IMR-90 (cell line): ENCODE measurements around the gene ACKR4. TPM values are rescaled to one million over a fixed set of nuclear protein-coding genes. Genes with fewer than 3 reads are reported as not detected.

Experiments used
- ATAC-seq: fragments of 200-7000 bp; cut with Tn5 transposase; 2 replicates; pipeline ENCODE4 v1.9.1; 2020; ENCODE audit warnings: low read depth, mild to moderate bottlenecking, moderate library complexity
- BruUV-seq: library from RNA; stranded (reverse); fragments of 400-500 nt; replicated peaks from 2 replicates; lab custom pipeline; 2021; lab: Mats Ljungman, UMichigan
- CTCF ChIA-PET: fragments of 300-600 bp; formaldehyde crosslinking; extraction: SDS; loops from one replicate; lab custom pipeline; 2021; ENCODE audit warnings: antibody characterized with exemption; lab: Yijun Ruan, JAX
- POLR2A ChIA-PET: fragments of 300-600 bp; sonication (Branson Sonifier 250); formaldehyde crosslinking; loops from one replicate; lab custom pipeline; 2022; ENCODE audit warnings: antibody characterized with exemption; ENCODE audit not compliant: unreplicated experiment; lab: Charles Lee
- DNase-seq: peaks from one replicate; pipeline ENCODE4 v3.0.0; 2013
- H2AFZ ChIP-seq: replicated peaks from 2 replicates; pipeline ENCODE3; 2013; ENCODE audit warnings: low read length, mild to moderate bottlenecking; ENCODE audit not compliant: poor library complexity
- H2AK5ac ChIP-seq: 2 replicates; pipeline ENCODE4 v1.6.1; 2013; ENCODE audit warnings: low read depth, low read length, inconsistent platforms
- H2AK9ac ChIP-seq: replicated peaks from 2 replicates; pipeline ENCODE3; 2013; ENCODE audit warnings: mild to moderate bottlenecking, low read depth, low read length, moderate library complexity; ENCODE audit not compliant: poor library complexity
- H2BK120ac ChIP-seq: 2 replicates; pipeline ENCODE4 v1.6.1; 2013; ENCODE audit warnings: low read depth, low read length, inconsistent platforms
- H2BK15ac ChIP-seq: 3 replicates; pipeline ENCODE4 v1.6.1; 2013; ENCODE audit warnings: low read depth, low read length, inconsistent platforms
- H2BK20ac ChIP-seq: 2 replicates; pipeline ENCODE4 v1.6.1; 2013; ENCODE audit warnings: low read depth, mild to moderate bottlenecking, inconsistent platforms, low read length, moderate library complexity
- H2BK5ac ChIP-seq: 2 replicates; pipeline ENCODE4 v1.6.1; 2013; ENCODE audit warnings: mild to moderate bottlenecking, low read depth, low read length, inconsistent platforms; ENCODE audit not compliant: poor library complexity, severe bottlenecking
- H3K14ac ChIP-seq: replicated peaks from 2 replicates; pipeline ENCODE4 v1.6.1; 2013; ENCODE audit warnings: low read depth, low read length, inconsistent platforms
- H3K18ac ChIP-seq: 2 replicates; pipeline ENCODE4 v1.6.1; 2013; ENCODE audit warnings: low read depth, low read length, control low read depth
- H3K23ac ChIP-seq: 2 replicates; pipeline ENCODE4 v1.6.1; 2013; ENCODE audit warnings: low read depth, low read length, inconsistent platforms
- H3K27ac ChIP-seq: 2 replicates; pipeline ENCODE4 v1.5.1; 2013; ENCODE audit warnings: mild to moderate bottlenecking, control low read depth, low read length; ENCODE audit not compliant: insufficient read depth
- H3K27me3 ChIP-seq: 2 replicates; pipeline ENCODE4 v1.6.1; 2013; ENCODE audit warnings: low read length; ENCODE audit not compliant: control insufficient read depth, insufficient read depth
- H3K36me3 ChIP-seq: 2 replicates; pipeline ENCODE4 v1.6.1; 2013; ENCODE audit warnings: low read length, mixed read lengths; ENCODE audit not compliant: control insufficient read depth, insufficient read depth
- H3K4ac ChIP-seq: 2 replicates; pipeline ENCODE4 v1.6.1; 2013; ENCODE audit warnings: low read depth, low read length, inconsistent platforms
- H3K4me1 ChIP-seq: 2 replicates; pipeline ENCODE4 v1.6.1; 2013; ENCODE audit warnings: low read length, mixed read lengths; ENCODE audit not compliant: control insufficient read depth, insufficient read depth
- H3K4me2 ChIP-seq: 2 replicates; pipeline ENCODE4 v1.6.1; 2013; ENCODE audit warnings: low read depth, mild to moderate bottlenecking, control low read depth, low read length, moderate library complexity
- H3K4me3 ChIP-seq: 2 replicates; pipeline ENCODE4 v1.5.1; 2013; ENCODE audit warnings: low read depth, mild to moderate bottlenecking, control low read depth, low read length, moderate library complexity; ENCODE audit not compliant: insufficient read depth
- H3K56ac ChIP-seq: 2 replicates; pipeline ENCODE4 v1.6.1; 2013; ENCODE audit warnings: low read length, inconsistent platforms; ENCODE audit not compliant: insufficient read depth; ENCODE audit errors: extremely low read depth
- H3K79me1 ChIP-seq, 2 experiments: 2 replicates each; pipeline ENCODE4 v1.6.1; 2013; ENCODE audit warnings: low read length in 2 of 2, inconsistent platforms in 1 of 2, low read depth in 1 of 2
- H3K9ac ChIP-seq: 2 replicates; pipeline ENCODE4 v1.6.1; 2013; ENCODE audit warnings: low read depth, low read length, control low read depth
- H3K9me1 ChIP-seq: 2 replicates; pipeline ENCODE4 v1.6.1; 2013; ENCODE audit warnings: low read length, inconsistent platforms; ENCODE audit not compliant: insufficient read depth
- H3K9me3 ChIP-seq: 2 replicates; pipeline ENCODE4 v1.6.1; 2013; ENCODE audit warnings: low read length; ENCODE audit not compliant: control insufficient read depth, insufficient read depth
- H4K20me1 ChIP-seq: 2 replicates; pipeline ENCODE4 v1.6.1; 2013; ENCODE audit warnings: low read length, inconsistent platforms; ENCODE audit not compliant: insufficient read depth
- H4K5ac ChIP-seq: 2 replicates; pipeline ENCODE4 v1.6.1; 2013; ENCODE audit warnings: mild to moderate bottlenecking, low read depth, low read length, control low read depth
- H4K8ac ChIP-seq, 2 experiments: 2 replicates each; pipeline ENCODE4 v1.6.1; 2013; ENCODE audit warnings: low read depth in 2 of 2, low read length in 2 of 2, control low read depth in 1 of 2, inconsistent platforms in 1 of 2
- H4K91ac ChIP-seq: 2 replicates; pipeline ENCODE4 v1.6.1; 2013; ENCODE audit warnings: low read depth, low read length, inconsistent platforms; ENCODE audit not compliant: insufficient read depth
- CEBPB ChIP-seq: IDR thresholded peaks from 2 replicates; pipeline ENCODE4 v1.6.1; 2012; ENCODE audit warnings: low read depth, low read length, improper control_type of control experiment
- CTCF ChIP-seq: conservative IDR thresholded peaks from 2 replicates; pipeline ENCODE4 v1.5.1; 2012; ENCODE audit warnings: mild to moderate bottlenecking, low read depth, low read length, improper control_type of control experiment
- MAZ ChIP-seq: IDR thresholded peaks from 2 replicates; pipeline ENCODE4 v1.6.1; 2012; ENCODE audit warnings: low read depth, mild to moderate bottlenecking, low read length, improper control_type of control experiment, moderate library complexity, borderline replicate concordance
- MXI1 ChIP-seq: IDR thresholded peaks from 2 replicates; pipeline ENCODE4 v1.6.1; 2012; ENCODE audit warnings: low read depth, mild to moderate bottlenecking, low read length, moderate library complexity, borderline replicate concordance
- RAD21 ChIP-seq: IDR thresholded peaks from 2 replicates; pipeline ENCODE4 v1.6.1; 2012; ENCODE audit warnings: low read length, improper control_type of control experiment
- RCOR1 ChIP-seq: IDR thresholded peaks from 2 replicates; pipeline ENCODE4 v1.6.1; 2012; ENCODE audit warnings: mild to moderate bottlenecking, low read length, improper control_type of control experiment; ENCODE audit not compliant: insufficient replicate concordance
- RFX5 ChIP-seq: IDR thresholded peaks from 2 replicates; pipeline ENCODE4 v1.8.0; 2012; ENCODE audit warnings: low read depth, mild to moderate bottlenecking, low read length, moderate library complexity
- USF2 ChIP-seq: fragments of 150-350 bp; IDR thresholded peaks from 2 replicates; pipeline ENCODE4 v1.6.1; 2017; ENCODE audit warnings: mild to moderate bottlenecking, antibody characterized with exemption, low read length, low read depth
- WGBS, 2 experiments: methylation state at CpG; one replicate each; pipeline versions ENCODE4 v1.1.5 to v1.1.7; 2013; ENCODE audit warnings: missing lambda C conversion rate in 2 of 2; ENCODE audit not compliant: insufficient read length in 1 of 2; ENCODE audit errors: extremely low coverage in 2 of 2; 5-methylcytosine and 5-hydroxymethylcytosine counted together
- dilution Hi-C: fragments of 300-500 bp; cut with HindIII; formaldehyde crosslinking; loops from one replicate; pipeline ENCODE4 v1.14.3; 2018; ENCODE audit warnings: low sequenced_read_pairs; ENCODE audit not compliant: unreplicated experiment
- in situ Hi-C: fragments of 300-500 bp; cut with MboI; formaldehyde crosslinking; loops from 3 replicates; pipeline ENCODE4 v1.14.3; 2019; ENCODE audit warnings: low sequenced_read_pairs, inconsistent platforms, mixed read lengths
- intact Hi-C: fragments of 100-400 bp; cut with micrococcal nuclease; formaldehyde crosslinking; loops from 2 replicates; pipeline ENCODE4 v1.10.0; 2022
- polyA plus RNA-seq, 3 experiments: library from polyadenylated mRNA; depleted of rRNA; stranded (reverse); fragments of >200 nt; gene quantifications; 2 replicates each; pipeline ENCODE4 v1.2.3, GENCODE V29; 2012; ENCODE audit warnings: low replicate concordance in 1 of 3
- total RNA-seq: library from RNA; depleted of rRNA; stranded (reverse); fragments of >200 nt; gene quantifications from 2 replicates; pipeline ENCODE4 v1.2.3, GENCODE V29; 2012

The ACKR4 gene
- total and polyA plus RNA-seq, 2 of the 4 experiments (the other 2 are of a cell fraction): 0.18 TPM; not detected in 1

- dilution Hi-C loops: no loop called here
- Histone ChIP-seq H3K23ac (no peak overlapping the region), H2AFZ (no peak overlapping the region), H3K79me1 (no peaks in the 10 kb centered on the region), H3K18ac (no peak overlapping the region), H2BK20ac (no peak overlapping the region; the same call in 1 of the 2 replicates), H3K4me1 (no peaks in the 10 kb centered on the region; the same call in 1 of the 2 replicates), H3K9ac (no peak overlapping the region), H3K56ac (no peak overlapping the region), H3K4me3 (no peak overlapping the region), H3K27ac (no peak overlapping the region), H2BK120ac (no peak overlapping the region; the same call in 1 of the 2 replicates), H3K4ac (no peak overlapping the region), H2BK15ac (0 out of 3 replicates have a peak overlapping the region, but pooled peaks have one; percentile 43), H2AK5ac (no peak overlapping the region), H4K91ac (no peak overlapping the region), H3K9me3 (no peaks in the 10 kb centered on the region), H3K36me3 (peaks cover 3% of the 10 kb centered on the region; the same call in 1 of the 2 replicates), H3K14ac (peak overlapping the region; percentile 37; the same call in 1 of the 2 replicates), H2AK9ac (no peak overlapping the region), H3K4me2 (no peak overlapping the region), H4K8ac (peak overlapping the region in 1 of 2 experiments; percentile 60; a peak in 1 of 4 replicates), H4K5ac (no peak overlapping the region; the same call in 1 of the 2 replicates), H2BK5ac (peak overlapping the region; percentile 34), H3K9me1 (no peaks in the 10 kb centered on the region), H3K27me3 (no peaks in the 10 kb centered on the region), H4K20me1 (no peaks in the 10 kb centered on the region)
- intact Hi-C loops: no loop called here
- CTCF ChIA-PET: no interaction called here
- no CpG with 5 or more reads among the region's 2 CpGs for WGBS, 2 experiments
- ATAC-seq: no peak
- BruUV-seq: no TSS peak
- no peak for DNase-seq
- POLR2A ChIA-PET: no interaction called here
- in situ Hi-C loops: no loop called here
- TF ChIP-seq USF2: no peak
- TF ChIP-seq RAD21: no peak
- no peak for TF ChIP-seq MAZ
- TF ChIP-seq MXI1: no peak
- no peak for TF ChIP-seq RCOR1
- no peak for TF ChIP-seq CEBPB
- TF ChIP-seq RFX5: no peak
- no peak for TF ChIP-seq CTCF
Observed at GRCh38 chr3:132570016-132570415, 27.1 kb upstream of the ACKR4 start.
